Mesenchymal stem cell (in vitro differentiated cells and primary cell): ENCODE data around the gene SSB.

Source experiments
- DNase-seq: peaks from one replicate; pipeline ENCODE4 v3.0.0-alpha.2; 2013
- H2AFZ ChIP-seq: one replicate; pipeline ENCODE4 v1.6.1; 2013; ENCODE audit warnings: low read depth, mild to moderate bottlenecking, control low read depth, inconsistent platforms, low read length, moderate library complexity
- H2AK5ac ChIP-seq: 2 replicates; pipeline ENCODE4 v1.6.1; 2013; ENCODE audit warnings: low read length, moderate library complexity, mild to moderate bottlenecking, inconsistent platforms; ENCODE audit not compliant: severe bottlenecking
- H2BK120ac ChIP-seq: one replicate; pipeline ENCODE4 v1.6.1; 2013; ENCODE audit warnings: low read depth, mild to moderate bottlenecking, inconsistent platforms, low read length, moderate library complexity
- H2BK12ac ChIP-seq, 2 experiments: one replicate each; pipeline ENCODE4 v1.6.1; 2013; ENCODE audit warnings: inconsistent platforms in 2 of 2, low read length in 2 of 2, mild to moderate bottlenecking in 2 of 2, moderate library complexity in 2 of 2, control low read depth in 1 of 2
- H2BK15ac ChIP-seq: one replicate; pipeline ENCODE4 v1.6.1; 2013; ENCODE audit warnings: mild to moderate bottlenecking, low read depth, inconsistent platforms; ENCODE audit not compliant: poor library complexity, severe bottlenecking
- H2BK5ac ChIP-seq: 2 replicates; pipeline ENCODE4 v1.6.1; 2013; ENCODE audit warnings: low read depth, mild to moderate bottlenecking, low read length, control low read depth, inconsistent platforms; ENCODE audit not compliant: poor library complexity, severe bottlenecking
- H3K14ac ChIP-seq, 2 experiments: one replicate each; pipeline ENCODE4 v1.6.1; 2013; ENCODE audit warnings: inconsistent platforms in 2 of 2, low read length in 2 of 2, control low read depth in 1 of 2, mild to moderate bottlenecking in 1 of 2, moderate library complexity in 1 of 2
- H3K18ac ChIP-seq, 2 experiments: one replicate each; pipeline ENCODE4 v1.6.1; 2013; ENCODE audit warnings: inconsistent platforms in 2 of 2, low read length in 2 of 2, control low read depth in 1 of 2, low read depth in 1 of 2, mild to moderate bottlenecking in 1 of 2
- H3K23ac ChIP-seq, 2 experiments: one replicate each; pipeline ENCODE4 v1.6.1; 2013; ENCODE audit warnings: inconsistent platforms in 2 of 2, low read length in 2 of 2, mild to moderate bottlenecking in 2 of 2, moderate library complexity in 2 of 2, control low read depth in 1 of 2
- H3K27ac ChIP-seq: 2 replicates; pipeline ENCODE4 v1.5.1; 2013; ENCODE audit warnings: mild to moderate bottlenecking, moderate library complexity, low read length, control low read depth, inconsistent platforms; ENCODE audit not compliant: poor library complexity, severe bottlenecking
- H3K27me3 ChIP-seq, 2 experiments: 2 replicates each; pipeline versions ENCODE4 v1.6.1 to v1.7.0; 2013; ENCODE audit warnings: low read length in 2 of 2, mild to moderate bottlenecking in 2 of 2, moderate library complexity in 2 of 2, control low read depth in 1 of 2, inconsistent platforms in 1 of 2; ENCODE audit not compliant: control insufficient read depth in 1 of 2, insufficient read depth in 1 of 2
- H3K36me3 ChIP-seq, 2 experiments: 2 replicates each; pipeline versions ENCODE4 v1.6.1 to v1.7.0; 2013; ENCODE audit warnings: low read length in 2 of 2, control low read depth in 1 of 2, inconsistent platforms in 1 of 2, low read depth in 1 of 2, mild to moderate bottlenecking in 1 of 2; ENCODE audit not compliant: insufficient read depth in 2 of 2, control insufficient read depth in 1 of 2
- H3K4ac ChIP-seq, 2 experiments: one replicate each; pipeline ENCODE4 v1.6.1; 2013; ENCODE audit warnings: inconsistent platforms in 2 of 2, low read length in 2 of 2, mild to moderate bottlenecking in 2 of 2, moderate library complexity in 2 of 2, control low read depth in 1 of 2, low read depth in 1 of 2
- H3K4me1 ChIP-seq: 2 replicates; pipeline ENCODE4 v1.6.1; 2013; ENCODE audit warnings: low read depth, low read length, control low read depth; ENCODE audit not compliant: control insufficient read depth, insufficient read depth
- H3K4me2 ChIP-seq: 2 replicates; pipeline ENCODE4 v1.6.1; 2013; ENCODE audit warnings: low read length, mild to moderate bottlenecking, inconsistent platforms; ENCODE audit not compliant: poor library complexity, severe bottlenecking
- H3K4me3 ChIP-seq, 2 experiments: 2 replicates each; pipeline versions ENCODE4 v1.5.1 to v1.7.0; 2013; ENCODE audit warnings: low read length in 2 of 2, mild to moderate bottlenecking in 2 of 2, control low read depth in 1 of 2, low read depth in 1 of 2; ENCODE audit not compliant: insufficient read depth in 1 of 2
- H3K79me1 ChIP-seq: replicated peaks from 2 replicates; pipeline ENCODE4 v1.6.1; 2013; ENCODE audit warnings: mild to moderate bottlenecking, control low read depth, low read length, inconsistent platforms; ENCODE audit not compliant: poor library complexity, severe bottlenecking
- H3K9ac ChIP-seq: 2 replicates; pipeline ENCODE4 v1.7.0; 2013; ENCODE audit warnings: mild to moderate bottlenecking, low read length, moderate library complexity
- H3K9me3 ChIP-seq: 2 replicates; pipeline ENCODE4 v1.7.0; 2013; ENCODE audit warnings: mild to moderate bottlenecking, low read length; ENCODE audit not compliant: control insufficient read depth
- H4K8ac ChIP-seq: one replicate; pipeline ENCODE4 v1.6.1; 2013; ENCODE audit warnings: inconsistent platforms, mild to moderate bottlenecking, low read length, moderate library complexity
- H4K91ac ChIP-seq: one replicate; pipeline ENCODE4 v1.6.1; 2013; ENCODE audit warnings: mild to moderate bottlenecking, low read length, inconsistent platforms
- WGBS: methylation state at CpG from one replicate; pipeline ENCODE4 v1.1.7; 2013; ENCODE audit warnings: mixed read lengths; 5-methylcytosine and 5-hydroxymethylcytosine counted together

Gene SSB

DNA sequence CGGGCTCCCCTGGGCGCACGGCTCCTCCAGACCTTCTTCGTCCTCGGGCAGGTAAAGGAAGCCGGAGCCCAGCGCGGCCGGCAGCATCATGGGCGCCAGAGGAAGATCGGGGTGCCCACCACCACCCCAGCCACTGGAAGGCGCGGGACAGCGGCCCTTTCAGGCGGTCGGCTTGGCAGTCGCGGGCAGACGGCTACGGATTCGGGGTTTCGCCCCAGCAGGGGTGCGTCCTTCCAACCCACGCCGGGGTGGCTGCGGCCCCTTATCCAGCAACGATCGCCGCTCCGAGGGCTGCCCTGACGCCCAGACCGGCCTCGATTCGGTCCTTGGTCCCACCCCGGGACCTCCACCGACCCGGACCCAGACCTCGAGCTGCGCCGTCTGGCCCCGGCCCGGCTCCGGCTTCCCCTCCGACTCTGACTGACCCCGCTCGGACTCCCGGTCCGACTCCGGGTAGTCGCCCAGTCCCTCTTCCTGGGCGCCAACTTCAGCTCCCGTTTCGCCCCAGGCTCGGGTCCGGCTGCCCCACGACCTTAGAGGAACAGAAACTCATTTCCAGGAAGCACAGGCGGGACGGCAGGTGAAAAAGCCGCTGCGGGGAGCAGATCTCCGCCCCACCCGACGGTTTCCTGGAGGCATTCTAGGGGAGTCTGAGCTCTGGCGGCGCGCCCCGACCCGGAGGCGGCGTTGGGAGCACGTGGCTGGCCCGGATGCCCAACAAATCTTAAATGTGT, 30.2 kb upstream of the SSB start:
- H3K23ac ChIP-seq = no peak overlapping the region
- H4K91ac ChIP-seq = no peak overlapping the region
- no peak overlapping the region for H4K8ac ChIP-seq
- no peaks in the 10 kb centered on the region for H3K79me1 ChIP-seq
- no peak overlapping the region for H2BK12ac ChIP-seq
- 97% methylated on average over 72 of the region's 72 CpGs for WGBS
- H2BK15ac ChIP-seq = no peak overlapping the region
- no peak overlapping the region for H2AFZ ChIP-seq
- H3K4me1 ChIP-seq = peaks cover 3% of the 10 kb centered on the region
- no peak overlapping the region for H3K18ac ChIP-seq
- no peaks in the 10 kb centered on the region for H3K36me3 ChIP-seq
- H3K27me3 ChIP-seq = peaks cover 0 to 19% of the 10 kb centered on the region in 2 experiments
- H3K4me3 ChIP-seq = peak overlapping the region in 1 of 2 experiments; percentile 70
- H3K14ac ChIP-seq = no peak overlapping the region
- no peak overlapping the region for H2BK5ac ChIP-seq
- no peak overlapping the region for H3K4me2 ChIP-seq
- DNase-seq = no peak
- H3K4ac ChIP-seq = no peak overlapping the region
- peak overlapping the region; percentile 32 for H3K9ac ChIP-seq
- no peak overlapping the region for H2AK5ac ChIP-seq
- H3K27ac ChIP-seq = no peak overlapping the region
- H2BK120ac ChIP-seq = no peak overlapping the region
- no peaks in the 10 kb centered on the region for H3K9me3 ChIP-seq

DNA sequence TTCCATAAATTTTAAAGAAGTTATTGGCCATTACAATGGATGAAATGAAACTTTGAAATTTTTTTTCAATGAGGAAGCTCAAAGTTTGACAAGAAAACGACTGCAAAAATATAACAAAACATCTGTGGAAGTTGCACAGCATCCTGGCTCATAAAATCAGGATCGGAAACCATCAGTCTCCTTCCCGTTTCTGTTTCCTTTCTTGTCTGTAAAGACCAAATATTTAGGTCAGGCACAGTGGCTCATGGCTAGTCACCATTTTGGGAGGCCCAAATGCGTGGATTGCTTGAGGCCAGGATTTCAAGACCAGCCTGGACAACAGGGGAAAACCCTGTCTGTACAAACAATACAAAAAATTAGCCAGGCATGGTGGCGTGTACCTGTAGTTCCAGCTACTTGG, 27.6 kb upstream of the SSB start:
- Histone ChIP-seq H3K27ac (no peak overlapping the region), H3K9ac (no peak overlapping the region), H4K91ac (no peak overlapping the region), H3K36me3 (no peaks in the 10 kb centered on the region), H2BK15ac (no peak overlapping the region), H2BK12ac (no peak overlapping the region), H3K4ac (no peak overlapping the region), H3K9me3 (no peaks in the 10 kb centered on the region), H3K4me2 (no peak overlapping the region), H2AK5ac (no peak overlapping the region), H2AFZ (no peak overlapping the region), H2BK120ac (no peak overlapping the region), H4K8ac (no peak overlapping the region), H2BK5ac (no peak overlapping the region), H3K18ac (no peak overlapping the region), H3K79me1 (no peaks in the 10 kb centered on the region), H3K14ac (no peak overlapping the region), H3K4me1 (no peaks in the 10 kb centered on the region), H3K23ac (no peak overlapping the region), H3K27me3 (peaks cover 0 to 19% of the 10 kb centered on the region in 2 experiments), H3K4me3 (no peak overlapping the region)
- DNase-seq = no peak
- WGBS = 91% methylated on average over 4 of the region's 5 CpGs

- H3K4ac ChIP-seq = no peak overlapping the region
These were observed 27.1 kb upstream of the SSB start for GRCh38 chr2:169771612-169772011.

GRCh38 chr2:169772651-169773050, 26.0 kb upstream of the SSB start:
- Histone ChIP-seq H3K14ac (no peak overlapping the region), H2AFZ (no peak overlapping the region), H2BK15ac (no peak overlapping the region), H3K27me3 (peaks cover 0 to 17% of the 10 kb centered on the region in 2 experiments), H2AK5ac (no peak overlapping the region), H3K4me1 (peaks cover 1% of the 10 kb centered on the region), H2BK120ac (no peak overlapping the region), H3K18ac (no peak overlapping the region), H4K8ac (no peak overlapping the region), H3K27ac (no peak overlapping the region), H2BK5ac (no peak overlapping the region), H3K9ac (no peak overlapping the region), H3K79me1 (no peaks in the 10 kb centered on the region), H3K4me2 (no peak overlapping the region), H3K4ac (no peak overlapping the region), H3K9me3 (no peaks in the 10 kb centered on the region), H3K4me3 (no peak overlapping the region), H3K23ac (no peak overlapping the region), H4K91ac (no peak overlapping the region), H2BK12ac (no peak overlapping the region), H3K36me3 (no peaks in the 10 kb centered on the region)
- WGBS = no CpG with 5 or more reads among the region's 2 CpGs
- no peak for DNase-seq

More at GRCh38 chr2:169771612-169772011, 27.1 kb upstream of the SSB start:
- Histone ChIP-seq H3K9ac (no peak overlapping the region), H3K4me3 (no peak overlapping the region), H3K18ac (no peak overlapping the region), H3K4me1 (no peaks in the 10 kb centered on the region), H3K23ac (no peak overlapping the region), H4K91ac (no peak overlapping the region), H2AFZ (no peak overlapping the region), H2BK15ac (no peak overlapping the region), H3K27me3 (peaks cover 0 to 19% of the 10 kb centered on the region in 2 experiments), H2BK5ac (no peak overlapping the region), H3K27ac (no peak overlapping the region), H3K79me1 (no peaks in the 10 kb centered on the region), H3K4me2 (no peak overlapping the region), H2BK120ac (no peak overlapping the region), H2AK5ac (no peak overlapping the region), H3K14ac (no peak overlapping the region), H4K8ac (no peak overlapping the region), H2BK12ac (no peak overlapping the region), H3K9me3 (no peaks in the 10 kb centered on the region), H3K36me3 (no peaks in the 10 kb centered on the region)
- DNase-seq = no peak
- WGBS = 100% methylated on average over 2 of the region's 2 CpGs
